Tibial nerve (tissue), 4 donors: ENCODE results near the gene ANXA2R.

Experiments used
- EP300 ChIP-seq, 2 donors: sonication (generic); formaldehyde crosslinking; IDR thresholded peaks; one replicate each; pipeline ENCODE4 v1.6.1; 2017; ENCODE audit warnings: antibody characterized with exemption in 2 of 2, mild to moderate bottlenecking in 1 of 2
- TF ChIP-seq, protein P1 (sequence below), 5 experiments: fragments of 200-600 bp in 3 of 5; fragments of 450-650 bp in 2 of 5; sonication (generic) in 3 of 5; IDR thresholded peaks; one replicate each; pipeline ENCODE4 v1.5.1; 2016 to 2019; ENCODE audit warnings: antibody characterized with exemption in 5 of 5, mild to moderate bottlenecking in 3 of 5, moderate library complexity in 2 of 5

DNA sequence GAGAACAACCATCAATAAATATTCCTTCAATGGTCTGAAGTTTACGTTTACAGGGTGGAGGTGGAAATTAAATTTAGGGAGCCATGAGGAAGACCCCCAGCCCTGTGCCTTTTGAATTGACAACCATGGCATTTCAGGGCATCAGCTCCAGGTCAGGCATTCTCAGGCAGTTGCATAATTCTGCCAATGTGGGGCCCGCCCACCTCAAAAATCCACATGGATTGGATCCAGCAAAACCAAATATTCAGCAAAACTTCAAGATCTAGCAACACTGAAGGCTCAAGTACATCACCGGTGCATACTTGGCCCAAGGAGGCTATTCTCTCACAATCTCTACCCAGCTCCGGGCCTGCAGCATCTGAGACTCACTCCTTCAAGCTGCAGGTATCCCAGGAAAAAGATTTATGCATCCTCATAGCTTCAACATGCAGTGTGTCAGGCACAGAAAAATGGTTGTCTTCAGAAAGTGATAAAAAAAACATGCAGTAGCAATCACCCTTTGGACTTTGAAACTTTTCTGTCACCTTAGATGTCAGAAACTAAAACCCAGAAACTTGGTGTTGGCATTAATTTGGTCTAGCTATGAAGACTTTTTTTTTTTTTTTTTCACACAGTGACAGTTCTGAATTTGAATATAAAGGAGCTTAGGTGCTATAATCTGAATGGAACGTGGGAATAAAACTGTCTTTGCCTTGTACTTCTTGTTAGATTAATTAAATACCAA is 21.4 kb upstream of the ANXA2R start:
- TF ChIP-seq, protein P1, sequence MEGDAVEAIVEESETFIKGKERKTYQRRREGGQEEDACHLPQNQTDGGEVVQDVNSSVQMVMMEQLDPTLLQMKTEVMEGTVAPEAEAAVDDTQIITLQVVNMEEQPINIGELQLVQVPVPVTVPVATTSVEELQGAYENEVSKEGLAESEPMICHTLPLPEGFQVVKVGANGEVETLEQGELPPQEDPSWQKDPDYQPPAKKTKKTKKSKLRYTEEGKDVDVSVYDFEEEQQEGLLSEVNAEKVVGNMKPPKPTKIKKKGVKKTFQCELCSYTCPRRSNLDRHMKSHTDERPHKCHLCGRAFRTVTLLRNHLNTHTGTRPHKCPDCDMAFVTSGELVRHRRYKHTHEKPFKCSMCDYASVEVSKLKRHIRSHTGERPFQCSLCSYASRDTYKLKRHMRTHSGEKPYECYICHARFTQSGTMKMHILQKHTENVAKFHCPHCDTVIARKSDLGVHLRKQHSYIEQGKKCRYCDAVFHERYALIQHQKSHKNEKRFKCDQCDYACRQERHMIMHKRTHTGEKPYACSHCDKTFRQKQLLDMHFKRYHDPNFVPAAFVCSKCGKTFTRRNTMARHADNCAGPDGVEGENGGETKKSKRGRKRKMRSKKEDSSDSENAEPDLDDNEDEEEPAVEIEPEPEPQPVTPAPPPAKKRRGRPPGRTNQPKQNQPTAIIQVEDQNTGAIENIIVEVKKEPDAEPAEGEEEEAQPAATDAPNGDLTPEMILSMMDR (IDR thresholded peaks at IDR 0.05): no peak
- TF ChIP-seq EP300 (IDR thresholded peaks at IDR 0.05): no peak
